A549 (cell line): ENCODE data around the gene TTK.

Source experiments
- POLR2A ChIP-seq: IDR thresholded peaks from 2 replicates; pipeline ENCODE4 v1.6.1; 2012; ENCODE audit warnings: mild to moderate bottlenecking, low read length
- TF ChIP-seq, protein P1 (sequence below): fragments of 450-650 bp; IDR thresholded peaks from 2 replicates; pipeline ENCODE4 v1.6.1; 2014; ENCODE audit warnings: antibody characterized with exemption

DNA sequence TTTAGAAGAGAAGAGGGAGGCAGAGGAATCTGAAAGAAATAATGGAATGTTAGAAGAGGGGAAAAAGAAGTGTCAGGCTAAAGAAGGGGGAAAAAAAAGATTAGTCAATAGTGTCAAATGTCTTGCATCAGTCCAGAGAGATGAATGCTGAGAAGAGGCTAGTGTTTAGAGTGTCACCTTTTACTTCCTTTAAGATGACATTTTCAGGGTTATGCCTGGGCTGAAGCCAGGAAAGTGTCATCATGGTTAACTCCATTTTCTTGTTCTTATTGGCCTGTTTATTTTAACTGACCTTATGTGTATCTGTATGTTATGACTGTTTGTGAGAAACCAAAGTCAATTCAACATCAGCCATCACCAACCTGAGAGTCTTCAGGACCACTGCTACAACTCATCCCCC lies 87.1 kb downstream of the TTK start:
- TF ChIP-seq, protein P1, sequence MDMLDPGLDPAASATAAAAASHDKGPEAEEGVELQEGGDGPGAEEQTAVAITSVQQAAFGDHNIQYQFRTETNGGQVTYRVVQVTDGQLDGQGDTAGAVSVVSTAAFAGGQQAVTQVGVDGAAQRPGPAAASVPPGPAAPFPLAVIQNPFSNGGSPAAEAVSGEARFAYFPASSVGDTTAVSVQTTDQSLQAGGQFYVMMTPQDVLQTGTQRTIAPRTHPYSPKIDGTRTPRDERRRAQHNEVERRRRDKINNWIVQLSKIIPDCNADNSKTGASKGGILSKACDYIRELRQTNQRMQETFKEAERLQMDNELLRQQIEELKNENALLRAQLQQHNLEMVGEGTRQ, result no peak
- TF ChIP-seq POLR2A, result no peak
